ENCODE data around the gene FAM111A.

FAM111A gene

GRCh38 chr11:59141673-59142460 lies 789 bp upstream of the FAM111A start:
- no peak for DNase-seq (ENCODE audit: low read depth, low spot score)

DNA sequence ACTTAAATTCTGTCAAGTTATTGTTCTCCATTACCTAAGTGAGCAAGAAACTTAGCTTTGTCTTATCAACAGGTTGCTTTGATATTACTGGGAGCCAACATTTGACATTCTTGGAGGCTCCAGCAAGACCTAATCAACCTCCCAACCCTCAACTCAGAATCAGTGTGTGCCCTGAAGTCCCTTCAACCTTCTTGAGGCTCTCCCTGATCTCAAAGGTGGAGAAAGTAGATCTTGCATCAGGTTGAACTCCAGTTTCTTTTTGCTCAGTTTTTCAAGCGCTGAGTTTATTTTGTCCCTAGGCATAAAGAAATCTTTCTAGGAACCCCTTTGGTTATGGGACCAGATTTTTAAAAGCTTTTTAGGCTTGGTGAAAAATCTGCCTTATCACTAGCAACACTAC lies 1.4 kb downstream of the FAM111A start:
- no peak for DNase-seq (ENCODE audit: low read depth, low spot score)

DNA sequence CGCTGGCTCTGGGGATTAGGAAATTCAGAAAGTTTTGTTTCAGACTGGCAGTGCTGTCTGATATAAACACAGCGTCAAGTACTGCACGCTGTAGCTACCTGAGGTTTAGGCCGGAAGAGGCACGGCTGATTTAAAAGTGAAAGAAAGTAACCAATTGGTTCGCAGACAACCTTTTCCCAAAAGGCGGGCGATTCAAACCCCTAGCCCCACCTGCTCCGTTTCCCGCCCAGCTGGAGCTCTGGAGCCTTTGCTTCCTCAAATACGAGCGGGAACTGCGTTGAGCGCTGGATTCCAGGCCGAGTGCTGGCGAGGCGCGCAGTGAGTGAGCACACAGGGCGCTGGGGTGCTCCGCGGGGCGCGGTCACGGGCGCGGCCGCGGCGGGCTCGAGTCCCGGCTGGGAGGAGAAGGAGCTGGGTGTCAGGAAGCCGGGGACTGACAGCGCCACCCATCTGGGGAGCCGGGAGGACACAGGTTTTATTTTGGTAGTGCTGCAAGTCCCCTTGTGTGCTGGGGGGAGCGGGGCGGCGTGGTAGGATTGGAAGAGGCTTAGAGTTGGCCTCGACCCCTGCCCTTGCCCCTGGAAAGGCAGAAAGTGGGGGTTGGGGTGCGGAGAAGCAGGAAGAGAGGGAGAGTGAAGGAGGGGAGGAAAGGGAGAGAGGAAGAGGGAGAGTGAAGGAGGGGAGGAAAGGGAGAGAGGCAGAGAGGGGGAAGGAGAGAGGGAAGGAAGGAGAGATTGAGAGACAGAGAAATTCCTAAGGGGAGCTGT lies 2.1 kb downstream of the FAM111A start:
- peak; percentile 57 for DNase-seq (ENCODE audit: low read depth, low spot score)

GRCh38 chr11:59145534-59145933 lies 2.9 kb downstream of the FAM111A start:
- DNase-seq (ENCODE audit: low read depth, low spot score), result no peak

GRCh38 chr11:59151761-59152160 lies 9.1 kb downstream of the FAM111A start:
- DNase-seq (ENCODE audit: low read depth, low spot score), result no peak

DNA sequence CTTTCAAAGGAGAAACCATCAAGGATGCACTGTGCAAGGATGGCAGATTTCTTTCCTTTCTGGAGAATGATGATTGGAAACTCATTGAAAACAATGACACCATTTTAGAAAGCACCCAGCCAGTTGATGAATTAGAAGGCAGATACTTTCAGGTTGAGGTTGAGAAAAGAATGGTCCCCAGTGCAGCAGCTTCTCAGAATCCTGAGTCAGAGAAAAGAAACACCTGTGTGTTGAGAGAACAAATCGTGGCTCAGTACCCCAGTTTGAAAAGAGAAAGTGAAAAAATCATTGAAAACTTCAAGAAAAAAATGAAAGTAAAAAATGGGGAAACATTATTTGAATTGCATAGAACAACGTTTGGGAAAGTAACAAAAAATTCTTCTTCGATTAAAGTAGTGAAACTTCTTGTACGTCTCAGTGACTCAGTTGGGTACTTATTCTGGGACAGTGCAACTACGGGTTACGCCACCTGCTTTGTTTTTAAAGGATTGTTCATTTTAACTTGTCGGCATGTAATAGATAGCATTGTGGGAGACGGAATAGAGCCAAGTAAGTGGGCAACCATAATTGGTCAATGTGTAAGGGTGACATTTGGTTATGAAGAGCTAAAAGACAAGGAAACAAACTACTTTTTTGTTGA lies 9.8 kb downstream of the FAM111A start:
- DNase-seq (ENCODE audit: low read depth, low spot score), result no peak

DNA sequence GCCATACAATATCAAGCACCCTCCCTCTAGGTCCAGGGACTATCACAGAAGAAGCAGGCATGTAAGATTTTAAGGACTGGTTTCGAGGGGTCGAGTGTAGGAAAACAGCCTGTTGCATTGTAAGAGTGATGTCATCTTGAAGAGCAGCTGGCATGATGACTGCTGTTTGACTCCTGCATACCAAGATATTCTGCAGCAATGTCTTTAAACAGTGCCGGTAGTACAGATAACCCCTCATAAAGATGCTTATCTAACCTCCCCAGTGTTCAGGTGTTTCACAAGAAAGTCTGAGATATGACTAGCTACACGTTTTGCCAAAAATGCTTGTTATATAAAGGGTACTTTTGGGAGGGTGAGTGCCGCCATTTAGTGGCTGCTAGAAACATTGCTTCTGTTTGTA lies 12.0 kb downstream of the FAM111A start:
- no peak for DNase-seq (ENCODE audit: low read depth, low spot score)

- DNase-seq (ENCODE audit: low read depth, low spot score), result no peak
Measured at GRCh38 chr11:59157433-59157832, 14.8 kb downstream of the FAM111A start.

GRCh38 chr11:59158206-59159068 lies 15.8 kb downstream of the FAM111A start:
- peak; percentile 47 for DNase-seq (ENCODE audit: low read depth, low spot score)

GRCh38 chr11:59164028-59164427 lies 21.4 kb downstream of the FAM111A start:
- no peak for DNase-seq (ENCODE audit: low read depth, low spot score)

- DNase-seq (ENCODE audit: low read depth, low spot score), result peak; percentile 71
Measured at GRCh38 chr11:59171508-59172322, 29.1 kb downstream of the FAM111A start, which contains the start of gene DTX4. TSS of gene DTX4 (plus strand) at chr11:59172132. CDS start at chr11:59172596, 464 bp downstream.

- DNase-seq (ENCODE audit: low read depth, low spot score), result no peak
Measured at GRCh38 chr11:59172345-59173079, 29.9 kb downstream of the FAM111A start.

GRCh38 chr11:59173080-59173963 lies 30.7 kb downstream of the FAM111A start:
- no peak for DNase-seq (ENCODE audit: low read depth, low spot score)

DNA sequence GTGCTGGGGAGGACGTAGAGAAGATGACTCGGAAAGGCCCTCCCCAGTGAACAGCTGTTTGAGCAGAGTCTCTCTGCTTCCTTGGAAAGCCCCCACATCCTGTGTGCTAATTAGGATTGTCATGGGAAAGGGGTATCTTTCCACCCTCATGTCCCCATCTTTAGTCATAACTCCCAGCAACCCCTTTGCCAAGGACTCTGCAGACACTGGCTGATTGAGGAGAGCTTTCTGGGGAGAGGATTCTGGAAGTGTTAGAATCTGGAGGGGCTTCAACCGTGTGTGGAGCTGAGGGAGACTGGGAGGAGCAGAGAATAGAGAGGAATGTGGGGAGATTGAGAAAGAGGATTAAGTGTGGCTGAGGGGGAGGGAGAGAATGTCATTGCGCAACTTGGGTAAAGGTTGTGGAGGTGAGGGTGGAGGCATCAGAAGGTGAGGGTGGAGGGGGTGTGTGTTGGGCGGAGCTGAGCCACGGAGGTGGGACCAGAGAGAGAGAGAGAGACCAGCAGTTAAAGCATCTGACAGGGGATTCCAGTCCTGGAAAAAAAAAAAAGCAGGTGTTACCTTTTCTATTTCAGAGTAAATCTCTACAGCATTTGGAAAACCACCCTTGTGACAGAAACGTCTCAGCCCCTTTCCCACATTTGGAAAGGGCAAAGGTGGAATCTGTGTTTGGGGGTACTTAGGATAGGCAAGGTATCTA lies 31.5 kb downstream of the FAM111A start:
- DNase-seq (ENCODE audit: low read depth, low spot score), result no peak

- DNase-seq (ENCODE audit: low read depth, low spot score), result no peak
Measured at GRCh38 chr11:59174664-59175033, 32.0 kb downstream of the FAM111A start.

GRCh38 chr11:59175091-59175501 lies 32.4 kb downstream of the FAM111A start:
- no peak for DNase-seq (ENCODE audit: low read depth, low spot score)

DNA sequence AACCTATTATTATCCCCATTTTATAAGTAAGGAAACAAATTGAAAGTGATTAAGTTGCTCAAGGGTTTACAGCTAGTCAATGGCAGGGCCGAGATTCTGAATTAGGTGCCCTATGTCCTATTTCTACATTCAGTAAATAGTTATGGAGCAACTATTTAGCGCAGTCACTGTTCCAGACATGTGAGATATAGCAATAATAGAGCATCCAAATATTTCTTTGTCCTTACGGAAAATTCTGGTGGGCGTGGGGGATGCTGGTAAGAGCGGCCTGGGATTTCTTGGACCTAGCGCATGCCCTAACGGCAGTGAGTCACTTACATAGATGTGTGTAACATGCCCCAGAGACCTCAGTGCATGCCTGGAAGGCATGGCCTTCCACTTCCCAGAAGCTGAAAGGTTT lies 33.7 kb downstream of the FAM111A start:
- no peak for DNase-seq (ENCODE audit: low read depth, low spot score)

- no peak for DNase-seq (ENCODE audit: low read depth, low spot score)
Measured at GRCh38 chr11:59178402-59178801, 35.7 kb downstream of the FAM111A start.

Data from smooth muscle cell of the brain vasculature (primary cell).